Heart left ventricle (tissue), 13 donors: ENCODE measurements around the gene TTC38.

ENCODE experiments used
- POLR2A ChIP-seq, 2 donors: fragments of 450-650 bp; IDR thresholded peaks; one replicate each; pipeline ENCODE4 v1.6.1; 2017; ENCODE audit warnings: antibody characterized with exemption in 2 of 2, mild to moderate bottlenecking in 2 of 2, moderate library complexity in 2 of 2
- TF ChIP-seq, protein P1 (sequence below), 12 donors: fragments of 200-600 bp; sonication (generic) in 4 of 12; IDR thresholded peaks; one replicate each; pipeline versions ENCODE4 v1.5.0 to v1.8.0; 2018 to 2022; ENCODE audit warnings: antibody characterized with exemption in 12 of 12, mild to moderate bottlenecking in 5 of 12
- donor health status: ischemic (EF 13 %, LVEDD 7.1; RV severe dilation, severe dysfunction).
- donor health status: DM: no; HTN: yes; CAD: no.
- donor health status: DM: no; HTN: no; CAD: no.
- donor health status: ischemic (EF 25% LVEDD 6.9; RV normal size, moderate dysfunction).
- donor health status: ischemic (EF 25% LVEDD 5.7; RV mildly dilated, moderate dysfunction).
- donor health status: ischemic (EF 35%, LVEDD 5.7; RV mildly dilated, moderate dysfunction).
- donor health status: nonischemic (EF 11% LVEDD 7.7; RV severe dilation, severe dysfunction).
- donor health status: DM: yes; HTN: yes; CAD: no.
- donor health status: PGD.
- donor health status: ischemic (EF 29% LVEDD 5.4; RV normal size, mild dysfunction).
- donor health status: nonischemic (EF 23%, LVEDD 6.1; RV moderate dilation, normal function).

DNA sequence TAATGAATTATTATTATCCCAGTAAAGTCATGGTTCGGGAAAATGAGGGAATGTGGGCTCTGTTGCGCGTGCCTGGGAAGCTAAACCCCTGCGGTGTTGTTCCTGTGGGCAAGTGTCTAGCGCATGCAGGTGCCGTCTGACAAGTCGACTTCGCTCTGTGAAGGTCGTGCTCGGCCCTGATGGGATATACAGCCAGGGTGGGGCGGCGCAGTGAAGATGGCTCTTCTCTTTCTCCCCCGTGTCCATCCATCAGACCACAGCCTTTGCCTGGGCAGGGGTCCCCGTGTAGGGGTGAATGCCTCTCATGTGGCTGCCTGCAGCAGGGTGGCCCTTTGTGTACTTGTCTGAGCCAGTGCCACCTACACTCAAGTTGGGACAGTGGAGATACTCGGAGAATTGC is 54.9 kb downstream of the TTC38 start:
- no peak for TF ChIP-seq POLR2A (IDR thresholded peaks at IDR 0.05)
- TF ChIP-seq, protein P1, sequence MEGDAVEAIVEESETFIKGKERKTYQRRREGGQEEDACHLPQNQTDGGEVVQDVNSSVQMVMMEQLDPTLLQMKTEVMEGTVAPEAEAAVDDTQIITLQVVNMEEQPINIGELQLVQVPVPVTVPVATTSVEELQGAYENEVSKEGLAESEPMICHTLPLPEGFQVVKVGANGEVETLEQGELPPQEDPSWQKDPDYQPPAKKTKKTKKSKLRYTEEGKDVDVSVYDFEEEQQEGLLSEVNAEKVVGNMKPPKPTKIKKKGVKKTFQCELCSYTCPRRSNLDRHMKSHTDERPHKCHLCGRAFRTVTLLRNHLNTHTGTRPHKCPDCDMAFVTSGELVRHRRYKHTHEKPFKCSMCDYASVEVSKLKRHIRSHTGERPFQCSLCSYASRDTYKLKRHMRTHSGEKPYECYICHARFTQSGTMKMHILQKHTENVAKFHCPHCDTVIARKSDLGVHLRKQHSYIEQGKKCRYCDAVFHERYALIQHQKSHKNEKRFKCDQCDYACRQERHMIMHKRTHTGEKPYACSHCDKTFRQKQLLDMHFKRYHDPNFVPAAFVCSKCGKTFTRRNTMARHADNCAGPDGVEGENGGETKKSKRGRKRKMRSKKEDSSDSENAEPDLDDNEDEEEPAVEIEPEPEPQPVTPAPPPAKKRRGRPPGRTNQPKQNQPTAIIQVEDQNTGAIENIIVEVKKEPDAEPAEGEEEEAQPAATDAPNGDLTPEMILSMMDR (IDR thresholded peaks at IDR 0.05): no peak
